PC-9 (cell line): ENCODE measurements around the gene PDHB.
"Not testable (repeated sequence)": the region's sequence is repeated elsewhere in the genome, so short reads cannot be mapped to it uniquely, and the experiment has no call there.

ENCODE experiments used
- EZH2 ChIP-seq: fragments of 200-600 bp; sonication (generic); IDR thresholded peaks from 2 replicates; pipeline ENCODE4 v1.8.0; 2017; ENCODE audit warnings: antibody characterized with exemption, low read depth
- TF ChIP-seq, protein P1 (sequence below): fragments of 200-600 bp; sonication (generic); conservative IDR thresholded peaks from 2 replicates; pipeline ENCODE4 v1.6.1; 2017; ENCODE audit warnings: mixed run types, antibody characterized with exemption, mild to moderate bottlenecking, moderate library complexity

DNA sequence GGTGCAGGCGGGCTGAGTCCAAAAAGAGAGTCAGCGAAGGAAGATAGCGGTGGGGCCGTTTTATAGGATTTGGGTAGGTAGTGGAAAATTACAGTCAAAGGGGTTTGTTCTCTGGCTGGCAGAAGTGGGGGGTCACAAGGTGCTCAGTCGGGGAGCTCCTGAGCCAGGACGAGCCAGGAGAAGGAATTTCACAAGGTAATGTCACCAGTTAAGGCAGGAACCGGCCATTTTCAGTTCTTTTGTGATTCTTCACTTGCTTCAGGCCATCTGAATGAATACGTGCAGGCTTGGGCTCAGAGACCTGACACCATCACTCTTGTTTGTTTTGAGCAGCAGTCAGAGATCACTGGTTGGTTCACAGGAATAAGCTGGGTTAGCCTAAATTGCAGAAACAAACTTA lies 3.6 kb upstream of the PDHB start:
- TF ChIP-seq, protein P1, sequence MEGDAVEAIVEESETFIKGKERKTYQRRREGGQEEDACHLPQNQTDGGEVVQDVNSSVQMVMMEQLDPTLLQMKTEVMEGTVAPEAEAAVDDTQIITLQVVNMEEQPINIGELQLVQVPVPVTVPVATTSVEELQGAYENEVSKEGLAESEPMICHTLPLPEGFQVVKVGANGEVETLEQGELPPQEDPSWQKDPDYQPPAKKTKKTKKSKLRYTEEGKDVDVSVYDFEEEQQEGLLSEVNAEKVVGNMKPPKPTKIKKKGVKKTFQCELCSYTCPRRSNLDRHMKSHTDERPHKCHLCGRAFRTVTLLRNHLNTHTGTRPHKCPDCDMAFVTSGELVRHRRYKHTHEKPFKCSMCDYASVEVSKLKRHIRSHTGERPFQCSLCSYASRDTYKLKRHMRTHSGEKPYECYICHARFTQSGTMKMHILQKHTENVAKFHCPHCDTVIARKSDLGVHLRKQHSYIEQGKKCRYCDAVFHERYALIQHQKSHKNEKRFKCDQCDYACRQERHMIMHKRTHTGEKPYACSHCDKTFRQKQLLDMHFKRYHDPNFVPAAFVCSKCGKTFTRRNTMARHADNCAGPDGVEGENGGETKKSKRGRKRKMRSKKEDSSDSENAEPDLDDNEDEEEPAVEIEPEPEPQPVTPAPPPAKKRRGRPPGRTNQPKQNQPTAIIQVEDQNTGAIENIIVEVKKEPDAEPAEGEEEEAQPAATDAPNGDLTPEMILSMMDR, result not testable (repeated sequence)
- not testable (repeated sequence) for TF ChIP-seq EZH2
